ENCODE measurements around the gene BEND5. TPM values are rescaled to one million over a fixed set of nuclear protein-coding genes. Genes with fewer than 3 reads are reported as not detected.

BEND5 gene
- polyA plus RNA-seq, 3 donors = 0.13 TPM; not detected in 2

DNA sequence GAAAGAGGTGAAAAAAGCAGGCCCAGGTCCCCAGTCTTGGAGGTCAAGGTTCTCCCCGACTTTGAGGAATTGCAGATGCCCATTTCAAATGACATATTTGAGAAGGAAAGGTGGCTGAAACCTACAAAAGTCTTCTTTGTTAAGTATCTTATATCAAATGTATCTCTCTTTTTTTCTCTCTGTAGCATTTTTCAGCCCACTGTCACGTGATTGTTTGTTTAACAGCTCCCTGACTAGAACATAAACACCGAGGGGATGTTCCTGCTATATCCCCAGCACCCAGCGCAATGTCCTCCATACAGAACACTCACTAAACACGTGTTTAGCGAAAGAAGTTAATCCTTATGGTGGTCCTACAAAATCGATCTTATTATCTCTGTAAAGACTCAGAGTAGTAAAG is 27.6 kb downstream of the BEND5 start:
- Mint-ChIP-seq H3K27me3 (ENCODE audit: low read depth in 3 of 3) (no peaks in the 10 kb centered on the region), H3K4me1 (peaks cover 20% of the 10 kb centered on the region), H3K9me3 (no peaks in the 10 kb centered on the region), H3K36me3 (peaks cover 2 to 6% of the 10 kb centered on the region in 2 donors), H3K27ac (peak overlapping the region in 3 of 7 donors; percentile 17 to 44 (median 26)), H3K4me3 (no peak overlapping the region)
- Histone ChIP-seq H2AFZ (ENCODE audit: insufficient read depth, low read depth, low read length, poor library complexity, severe bottlenecking) (no peak overlapping the region), H3K4me3 (replicated peaks in 1 of 3; ENCODE audit: low read depth in 2 of 3, low read length in 3 of 3) (no peak overlapping the region), H3K4me2 (replicated peaks; ENCODE audit: extremely low read depth, low read length, poor library complexity, severe bottlenecking) (no peak overlapping the region), H3K9me3 (replicated peaks in 1 of 2; ENCODE audit: control insufficient read depth in 1 of 2, insufficient read depth in 1 of 2, low read length in 2 of 2) (no peaks in the 10 kb centered on the region), H4K20me1 (ENCODE audit: insufficient read depth, low read length) (no peaks in the 10 kb centered on the region), H3K36me3 (replicated peaks in 1 of 2; ENCODE audit: control insufficient read depth in 1 of 2, insufficient read depth in 2 of 2, low read length in 2 of 2) (no peaks in the 10 kb centered on the region), H3K27me3 (ENCODE audit: control insufficient read depth in 2 of 2, insufficient read depth in 2 of 2, low read length in 2 of 2) (no peaks in the 10 kb centered on the region), H3K79me2 (ENCODE audit: insufficient read depth, low read length) (no peaks in the 10 kb centered on the region), H3K4me1 (ENCODE audit: control insufficient read depth in 1 of 2, insufficient read depth in 2 of 2, low read length in 2 of 2) (peaks cover 17 to 20% of the 10 kb centered on the region in 2 donors), H3K27ac (ENCODE audit: low read depth in 1 of 2, low read length in 2 of 2) (no peak overlapping the region), H3K9ac (ENCODE audit: insufficient read depth, low read length, poor library complexity, severe bottlenecking) (no peak overlapping the region)
- intact Hi-C loops (cut with micrococcal nuclease) = no loop called here
- 75% methylated on average over 2 of the region's 7 CpGs for WGBS (ENCODE audit: insufficient coverage)
- TF ChIP-seq, protein P1, sequence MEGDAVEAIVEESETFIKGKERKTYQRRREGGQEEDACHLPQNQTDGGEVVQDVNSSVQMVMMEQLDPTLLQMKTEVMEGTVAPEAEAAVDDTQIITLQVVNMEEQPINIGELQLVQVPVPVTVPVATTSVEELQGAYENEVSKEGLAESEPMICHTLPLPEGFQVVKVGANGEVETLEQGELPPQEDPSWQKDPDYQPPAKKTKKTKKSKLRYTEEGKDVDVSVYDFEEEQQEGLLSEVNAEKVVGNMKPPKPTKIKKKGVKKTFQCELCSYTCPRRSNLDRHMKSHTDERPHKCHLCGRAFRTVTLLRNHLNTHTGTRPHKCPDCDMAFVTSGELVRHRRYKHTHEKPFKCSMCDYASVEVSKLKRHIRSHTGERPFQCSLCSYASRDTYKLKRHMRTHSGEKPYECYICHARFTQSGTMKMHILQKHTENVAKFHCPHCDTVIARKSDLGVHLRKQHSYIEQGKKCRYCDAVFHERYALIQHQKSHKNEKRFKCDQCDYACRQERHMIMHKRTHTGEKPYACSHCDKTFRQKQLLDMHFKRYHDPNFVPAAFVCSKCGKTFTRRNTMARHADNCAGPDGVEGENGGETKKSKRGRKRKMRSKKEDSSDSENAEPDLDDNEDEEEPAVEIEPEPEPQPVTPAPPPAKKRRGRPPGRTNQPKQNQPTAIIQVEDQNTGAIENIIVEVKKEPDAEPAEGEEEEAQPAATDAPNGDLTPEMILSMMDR (IDR thresholded peaks at IDR 0.05) = no peak
- DNase-seq = no peak

DNA sequence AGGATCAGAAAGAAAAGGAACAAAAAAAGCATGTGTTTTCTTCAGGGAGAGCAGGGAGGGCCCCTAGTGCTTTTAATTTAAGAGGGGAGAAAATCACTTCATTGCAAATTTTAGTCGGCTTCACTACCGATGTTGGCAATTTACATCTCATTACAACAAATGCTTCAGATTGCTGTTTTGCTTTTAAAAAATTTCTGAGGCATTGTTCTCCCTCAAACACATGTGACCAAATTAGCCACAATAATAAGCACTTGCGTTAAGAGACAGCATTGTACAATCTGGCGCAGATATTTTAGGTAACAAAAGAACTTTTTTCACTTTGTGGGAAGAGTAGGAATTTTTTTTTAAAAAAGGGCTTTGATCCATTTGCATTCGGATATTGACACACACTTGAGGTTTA is 29.8 kb downstream of the BEND5 start:
- no peak for DNase-seq
- Histone ChIP-seq H4K20me1 (ENCODE audit: insufficient read depth, low read length) (no peaks in the 10 kb centered on the region), H3K79me2 (ENCODE audit: insufficient read depth, low read length) (no peaks in the 10 kb centered on the region), H3K9me3 (replicated peaks in 1 of 2; ENCODE audit: control insufficient read depth in 1 of 2, insufficient read depth in 1 of 2, low read length in 2 of 2) (no peaks in the 10 kb centered on the region), H3K4me2 (replicated peaks; ENCODE audit: extremely low read depth, low read length, poor library complexity, severe bottlenecking) (no peak overlapping the region), H3K27ac (ENCODE audit: low read depth in 1 of 2, low read length in 2 of 2) (no peak overlapping the region), H3K36me3 (replicated peaks in 1 of 2; ENCODE audit: control insufficient read depth in 1 of 2, insufficient read depth in 2 of 2, low read length in 2 of 2) (no peaks in the 10 kb centered on the region), H3K9ac (ENCODE audit: insufficient read depth, low read length, poor library complexity, severe bottlenecking) (no peak overlapping the region), H3K27me3 (ENCODE audit: control insufficient read depth in 2 of 2, insufficient read depth in 2 of 2, low read length in 2 of 2) (no peaks in the 10 kb centered on the region), H2AFZ (ENCODE audit: insufficient read depth, low read depth, low read length, poor library complexity, severe bottlenecking) (no peak overlapping the region), H3K4me3 (replicated peaks in 1 of 3; ENCODE audit: low read depth in 2 of 3, low read length in 3 of 3) (no peak overlapping the region), H3K4me1 (ENCODE audit: control insufficient read depth in 1 of 2, insufficient read depth in 2 of 2, low read length in 2 of 2) (peaks cover 17 to 20% of the 10 kb centered on the region in 2 donors)
- Mint-ChIP-seq H3K9me3 (no peaks in the 10 kb centered on the region), H3K4me3 (no peak overlapping the region), H3K36me3 (peaks cover 2 to 9% of the 10 kb centered on the region in 2 donors), H3K27me3 (ENCODE audit: low read depth in 3 of 3) (no peaks in the 10 kb centered on the region), H3K4me1 (peaks cover 17% of the 10 kb centered on the region), H3K27ac (no peak overlapping the region)
- TF ChIP-seq, protein P1 (IDR thresholded peaks at IDR 0.05) = no peak
- intact Hi-C loops (cut with micrococcal nuclease) = no loop called here
- WGBS (ENCODE audit: insufficient coverage) = 100% methylated on average over 1 of the region's 5 CpGs

All from CD14-positive monocyte (primary cell).